ENCODE results near the gene UPP2.

The UPP2 gene

DNA sequence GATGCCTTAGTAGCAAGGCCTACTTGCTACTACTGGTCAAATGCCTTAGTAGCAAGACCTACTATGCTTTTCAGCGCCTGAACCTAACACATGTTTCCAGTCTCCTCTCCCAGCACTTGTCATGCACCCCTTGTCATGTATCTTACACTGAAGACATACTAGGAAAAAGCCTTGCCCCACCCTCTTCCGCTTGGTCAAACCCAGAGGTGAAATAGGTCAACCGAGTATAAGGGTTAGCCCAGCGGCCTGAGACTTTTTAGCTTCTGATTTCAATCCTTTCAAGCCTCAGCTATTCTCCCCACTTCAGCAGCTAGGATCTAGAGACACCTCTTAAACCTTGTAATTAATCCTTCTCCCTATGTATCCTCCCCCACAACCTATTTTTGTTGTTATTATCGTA lies 73.3 kb downstream of the UPP2 start:
- Histone ChIP-seq H3K79me2 (ENCODE audit: low read length) (no peaks in the 10 kb centered on the region), H2AFZ (ENCODE audit: low read depth, low read length) (no peak overlapping the region), H3K9me3 (ENCODE audit: insufficient read depth, low read length) (no peaks in the 10 kb centered on the region), H3K36me3 (replicated peaks; ENCODE audit: low read depth, low read length) (no peaks in the 10 kb centered on the region), H3K4me1 (ENCODE audit: low read length) (no peaks in the 10 kb centered on the region), H3K4me3 (ENCODE audit: low read length) (no peak overlapping the region), H3K27ac (ENCODE audit: low read length) (no peak overlapping the region), H3K27me3 (ENCODE audit: low read depth, low read length) (peaks cover 11% of the 10 kb centered on the region), H3K9ac (ENCODE audit: low read length) (no peak overlapping the region), H3K4me2 (ENCODE audit: low read length) (no peak overlapping the region), H4K20me1 (ENCODE audit: insufficient read depth, low read length) (no peaks in the 10 kb centered on the region)
- TF ChIP-seq EZH2phosphoT487 (IDR thresholded peaks at IDR 0.05; ENCODE audit: low read depth) (no peak), CTCF (IDR thresholded peaks at IDR 0.05; ENCODE audit: low read depth, low read length) (no peak)

GRCh38 chr2:158178646-158179045 lies 77.0 kb downstream of the UPP2 start:
- H3K4me1 ChIP-seq (ENCODE audit: low read length): no peaks in the 10 kb centered on the region
- TF ChIP-seq EZH2phosphoT487 (IDR thresholded peaks at IDR 0.05; ENCODE audit: low read depth) (no peak), CTCF (IDR thresholded peaks at IDR 0.05; ENCODE audit: low read depth, low read length) (no peak)

GRCh38 chr2:158179660-158180059 lies 78.0 kb downstream of the UPP2 start:
- peaks cover 39% of the 10 kb centered on the region for H3K27me3 ChIP-seq (ENCODE audit: low read depth, low read length)
- TF ChIP-seq CTCF (IDR thresholded peaks at IDR 0.05; ENCODE audit: low read depth, low read length) (peak; percentile 67), EZH2phosphoT487 (IDR thresholded peaks at IDR 0.05; ENCODE audit: low read depth) (no peak)
- H3K36me3 ChIP-seq (replicated peaks; ENCODE audit: low read depth, low read length): no peaks in the 10 kb centered on the region
- no peak overlapping the region for H3K4me3 ChIP-seq (ENCODE audit: low read length)
- H3K4me1 ChIP-seq (ENCODE audit: low read length): no peaks in the 10 kb centered on the region
- no peak overlapping the region for H3K27ac ChIP-seq (ENCODE audit: low read length)
- no peak overlapping the region for H2AFZ ChIP-seq (ENCODE audit: low read depth, low read length)
- no peak overlapping the region for H3K4me2 ChIP-seq (ENCODE audit: low read length)
- no peaks in the 10 kb centered on the region for H3K79me2 ChIP-seq (ENCODE audit: low read length)
- H3K9me3 ChIP-seq (ENCODE audit: insufficient read depth, low read length): no peaks in the 10 kb centered on the region
- no peaks in the 10 kb centered on the region for H4K20me1 ChIP-seq (ENCODE audit: insufficient read depth, low read length)
- H3K9ac ChIP-seq (ENCODE audit: low read length): no peak overlapping the region

More at GRCh38 chr2:158178646-158179045, 77.0 kb downstream of the UPP2 start:
- Histone ChIP-seq H3K27ac (ENCODE audit: low read length) (no peak overlapping the region), H2AFZ (ENCODE audit: low read depth, low read length) (no peak overlapping the region), H4K20me1 (ENCODE audit: insufficient read depth, low read length) (no peaks in the 10 kb centered on the region), H3K79me2 (ENCODE audit: low read length) (no peaks in the 10 kb centered on the region), H3K9ac (ENCODE audit: low read length) (no peak overlapping the region), H3K36me3 (replicated peaks; ENCODE audit: low read depth, low read length) (no peaks in the 10 kb centered on the region), H3K4me2 (ENCODE audit: low read length) (no peak overlapping the region), H3K4me3 (ENCODE audit: low read length) (no peak overlapping the region), H3K27me3 (ENCODE audit: low read depth, low read length) (peaks cover 38% of the 10 kb centered on the region), H3K9me3 (ENCODE audit: insufficient read depth, low read length) (no peaks in the 10 kb centered on the region)

DNA sequence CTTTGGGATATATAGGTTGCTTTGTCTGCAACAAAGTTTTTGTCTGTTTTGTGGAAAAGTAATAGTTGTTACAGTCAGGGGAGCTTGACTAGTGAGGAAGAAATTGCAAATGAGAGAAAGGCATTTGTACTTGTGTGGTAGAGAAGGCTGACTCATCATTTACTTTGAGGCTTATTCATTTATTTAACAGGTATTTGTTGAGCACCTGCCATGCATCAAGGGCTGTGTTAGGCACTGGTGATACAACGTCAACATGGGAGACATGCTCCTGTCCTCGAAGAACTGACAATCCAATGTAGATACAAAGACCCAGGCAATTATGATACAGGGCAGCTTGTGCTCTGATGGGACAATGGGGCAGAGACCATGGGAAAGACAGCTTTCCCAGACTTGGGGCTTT lies 79.5 kb downstream of the UPP2 start:
- H2AFZ ChIP-seq (ENCODE audit: low read depth, low read length): no peak overlapping the region
- no peaks in the 10 kb centered on the region for H4K20me1 ChIP-seq (ENCODE audit: insufficient read depth, low read length)
- H3K27ac ChIP-seq (ENCODE audit: low read length): no peak overlapping the region
- no peak overlapping the region for H3K4me2 ChIP-seq (ENCODE audit: low read length)
- TF ChIP-seq CTCF (IDR thresholded peaks at IDR 0.05; ENCODE audit: low read depth, low read length) (no peak), EZH2phosphoT487 (IDR thresholded peaks at IDR 0.05; ENCODE audit: low read depth) (no peak)
- H3K4me3 ChIP-seq (ENCODE audit: low read length): no peak overlapping the region
- no peaks in the 10 kb centered on the region for H3K9me3 ChIP-seq (ENCODE audit: insufficient read depth, low read length)
- H3K79me2 ChIP-seq (ENCODE audit: low read length): no peaks in the 10 kb centered on the region
- no peaks in the 10 kb centered on the region for H3K4me1 ChIP-seq (ENCODE audit: low read length)
- no peak overlapping the region for H3K9ac ChIP-seq (ENCODE audit: low read length)
- H3K27me3 ChIP-seq (ENCODE audit: low read depth, low read length): peaks cover 48% of the 10 kb centered on the region
- no peaks in the 10 kb centered on the region for H3K36me3 ChIP-seq (replicated peaks; ENCODE audit: low read depth, low read length)

Data from OCI-LY3 (cell line).